Left lung (tissue), 10 donors: ENCODE measurements around the gene AKAP3. TPM values are rescaled to one million over a fixed set of nuclear protein-coding genes. Genes with fewer than 3 reads are reported as not detected.

Source experiments
- ATAC-seq: fragments of 200-7000 bp; cut with Tn5 transposase; one replicate; pipeline ENCODE4 v1.9.1; 2020; ENCODE audit warnings: moderate library complexity
- DNase-seq, 4 donors: peaks; one replicate each; pipeline ENCODE4 v3.0.0-alpha.2; 2013 to 2020
- H3K27ac ChIP-seq, 2 donors: fragments of 200-600 bp; sonication (generic) in 1 of 2; one replicate each; pipeline versions ENCODE4 v1.5.0 to v1.8.0; 2020 to 2021
- H3K27me3 ChIP-seq, 2 donors: fragments of 200-600 bp; sonication (generic) in 1 of 2; one replicate each; pipeline versions ENCODE4 v1.5.0 to v1.8.0; 2020 to 2021
- H3K36me3 ChIP-seq, 2 donors: fragments of 200-600 bp; sonication (generic) in 1 of 2; one replicate each; pipeline versions ENCODE4 v1.5.0 to v1.8.0; 2020 to 2021
- H3K4me1 ChIP-seq, 2 donors: fragments of 200-600 bp; one replicate each; pipeline ENCODE4 v1.8.0; 2021
- H3K4me3 ChIP-seq, 2 donors: fragments of 200-600 bp; sonication (generic) in 1 of 2; one replicate each; pipeline versions ENCODE4 v1.5.0 to v1.8.0; 2020 to 2021; ENCODE audit warnings: mild to moderate bottlenecking in 1 of 2
- H3K9me3 ChIP-seq, 2 donors: fragments of 200-600 bp; sonication (generic) in 1 of 2; one replicate each; pipeline versions ENCODE4 v1.5.0 to v1.8.0; 2020 to 2021
- intact Hi-C, 2 donors: fragments of 100-400 bp; cut with DNase I; formaldehyde crosslinking; loops; one replicate each; pipeline versions ENCODE4 v1.11.2 to v1.14.2; 2022
- polyA plus RNA-seq, 6 donors: library from polyadenylated mRNA; unstranded; fragments of 120-200 nt; gene quantifications; one replicate each; pipeline ENCODE4 v1.2.1, GENCODE V29; 2013; ENCODE audit not compliant: insufficient read length in 6 of 6
- total RNA-seq, 2 donors: library from RNA; stranded (reverse); fragmentation: NEBNext Ultra II Directional; extraction: Animal tissue kit (Norgen Biotek cat#: 25700); gene quantifications; one replicate each; pipeline ENCODE4 v1.2.1, GENCODE V29; 2021
- TF ChIP-seq, protein P1 (sequence below), 2 donors: fragments of 200-600 bp; sonication (generic) in 1 of 2; IDR thresholded peaks; one replicate each; pipeline versions ENCODE4 v1.5.0 to v1.8.0; 2021; ENCODE audit warnings: antibody characterized with exemption in 2 of 2
- donor health status: DM: no; HTN: yes; CAD: no.
- donor health status: DM: no; HTN: no; CAD: no.

AKAP3 gene
- total and polyA plus RNA-seq, 8 donors: 1.0 to 4.5 (median 2.0) TPM

DNA sequence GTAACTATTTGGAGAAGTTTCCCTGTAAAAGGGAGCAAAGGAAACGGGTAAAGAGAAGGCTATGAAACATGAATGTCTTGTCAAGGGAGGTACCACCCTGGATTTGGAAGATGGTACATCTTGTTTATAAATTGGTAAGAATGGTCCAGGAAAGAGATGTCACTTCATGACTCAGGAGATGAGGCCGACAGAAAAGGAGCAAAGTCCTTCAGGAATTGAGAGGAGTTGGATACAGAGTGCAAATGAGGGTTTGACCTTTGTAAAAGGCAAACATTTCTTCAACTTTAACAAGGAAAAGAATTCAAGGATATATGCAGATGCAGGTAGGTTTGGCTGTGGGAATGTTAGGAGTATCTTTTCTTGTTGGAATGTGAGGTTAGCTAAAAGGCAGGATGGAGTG, 30.9 kb upstream of the AKAP3 start:
- no peaks in the 10 kb centered on the region for H3K4me1 ChIP-seq
- intact Hi-C loops: no loop called here
- H3K4me3 ChIP-seq: no peak overlapping the region
- DNase-seq (no peak), ATAC-seq (no peak)
- H3K9me3 ChIP-seq: no peaks in the 10 kb centered on the region
- TF ChIP-seq, protein P1, sequence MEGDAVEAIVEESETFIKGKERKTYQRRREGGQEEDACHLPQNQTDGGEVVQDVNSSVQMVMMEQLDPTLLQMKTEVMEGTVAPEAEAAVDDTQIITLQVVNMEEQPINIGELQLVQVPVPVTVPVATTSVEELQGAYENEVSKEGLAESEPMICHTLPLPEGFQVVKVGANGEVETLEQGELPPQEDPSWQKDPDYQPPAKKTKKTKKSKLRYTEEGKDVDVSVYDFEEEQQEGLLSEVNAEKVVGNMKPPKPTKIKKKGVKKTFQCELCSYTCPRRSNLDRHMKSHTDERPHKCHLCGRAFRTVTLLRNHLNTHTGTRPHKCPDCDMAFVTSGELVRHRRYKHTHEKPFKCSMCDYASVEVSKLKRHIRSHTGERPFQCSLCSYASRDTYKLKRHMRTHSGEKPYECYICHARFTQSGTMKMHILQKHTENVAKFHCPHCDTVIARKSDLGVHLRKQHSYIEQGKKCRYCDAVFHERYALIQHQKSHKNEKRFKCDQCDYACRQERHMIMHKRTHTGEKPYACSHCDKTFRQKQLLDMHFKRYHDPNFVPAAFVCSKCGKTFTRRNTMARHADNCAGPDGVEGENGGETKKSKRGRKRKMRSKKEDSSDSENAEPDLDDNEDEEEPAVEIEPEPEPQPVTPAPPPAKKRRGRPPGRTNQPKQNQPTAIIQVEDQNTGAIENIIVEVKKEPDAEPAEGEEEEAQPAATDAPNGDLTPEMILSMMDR (IDR thresholded peaks at IDR 0.05): no peak
- H3K27me3 ChIP-seq: no peaks in the 10 kb centered on the region
- peaks cover 0 to 33% of the 10 kb centered on the region in 2 donors for H3K36me3 ChIP-seq
- H3K27ac ChIP-seq: no peak overlapping the region

DNA sequence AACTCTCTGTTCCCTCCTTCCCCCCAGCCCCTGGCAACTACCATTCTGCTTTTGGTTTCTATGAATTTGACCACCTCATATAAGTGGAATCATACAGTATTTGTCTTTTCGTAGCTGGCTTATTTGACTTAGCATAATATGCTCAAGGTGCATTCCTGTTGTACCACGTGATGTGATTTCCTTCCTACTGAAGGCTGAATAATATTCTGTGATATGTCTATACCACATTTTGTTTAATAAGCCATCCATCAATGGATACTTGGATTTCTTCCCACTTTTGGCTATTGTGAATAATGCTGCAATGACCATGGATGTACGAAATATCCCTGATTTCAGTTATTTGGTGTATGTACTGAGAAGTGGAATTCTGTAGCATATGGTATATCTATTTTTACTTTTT, 16.4 kb upstream of the AKAP3 start:
- Histone ChIP-seq H3K27me3 (no peaks in the 10 kb centered on the region), H3K9me3 (no peaks in the 10 kb centered on the region), H3K27ac (no peak overlapping the region), H3K36me3 (peaks cover under 1 to 100% of the 10 kb centered on the region in 2 donors), H3K4me3 (no peak overlapping the region), H3K4me1 (no peaks in the 10 kb centered on the region)
- intact Hi-C loops: no loop called here
- TF ChIP-seq, protein P1 (IDR thresholded peaks at IDR 0.05): no peak
- DNase-seq: no peak
- no peak for ATAC-seq

- DNase-seq (no peak), ATAC-seq (no peak)
- TF ChIP-seq, protein P1 (IDR thresholded peaks at IDR 0.05): no peak
- Histone ChIP-seq H3K9me3 (no peaks in the 10 kb centered on the region), H3K4me1 (no peaks in the 10 kb centered on the region), H3K4me3 (no peak overlapping the region), H3K36me3 (peaks cover 4 to 100% of the 10 kb centered on the region in 2 donors), H3K27ac (no peak overlapping the region), H3K27me3 (no peaks in the 10 kb centered on the region)
- intact Hi-C loops: no loop called here
These were observed 15.2 kb upstream of the AKAP3 start for GRCh38 chr12:4663971-4664505.

- H3K27me3 ChIP-seq: no peaks in the 10 kb centered on the region
- H3K4me3 ChIP-seq: no peak overlapping the region
- DNase-seq: no peak
- TF ChIP-seq, protein P1 (IDR thresholded peaks at IDR 0.05): no peak
- ATAC-seq: no peak
- H3K9me3 ChIP-seq: no peaks in the 10 kb centered on the region
- intact Hi-C loops: no loop called here
- H3K36me3 ChIP-seq: peaks cover 0 to 45% of the 10 kb centered on the region in 2 donors
- peaks cover 9 to 38% of the 10 kb centered on the region in 2 donors for H3K4me1 ChIP-seq
- H3K27ac ChIP-seq: no peak overlapping the region
These were observed 4.8 kb upstream of the AKAP3 start for GRCh38 chr12:4653691-4654090.

DNA sequence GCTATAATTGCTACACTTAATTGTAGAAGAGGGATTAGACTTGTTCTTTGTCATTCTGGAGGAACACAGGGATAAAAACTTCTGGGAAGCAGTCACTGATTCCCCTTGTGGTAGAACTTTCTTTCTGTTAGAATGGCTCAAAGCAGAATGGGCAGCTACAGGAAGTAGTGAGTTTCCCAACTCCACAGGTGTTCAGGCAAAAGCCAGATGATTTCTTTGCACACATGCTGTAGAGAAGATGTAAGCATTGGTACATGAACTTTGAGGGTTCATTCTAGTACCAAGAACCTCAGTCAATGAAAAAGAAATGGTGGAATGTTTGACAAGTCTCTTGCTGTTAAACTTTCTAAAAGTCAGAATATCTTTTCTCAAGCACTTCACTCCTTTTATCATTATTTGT, 4.4 kb upstream of the AKAP3 start:
- H3K27me3 ChIP-seq: no peaks in the 10 kb centered on the region
- no peak for ATAC-seq
- H3K4me1 ChIP-seq: peaks cover 9 to 38% of the 10 kb centered on the region in 2 donors
- intact Hi-C loops: no loop called here
- peaks cover 0 to 41% of the 10 kb centered on the region in 2 donors for H3K36me3 ChIP-seq
- H3K27ac ChIP-seq: no peak overlapping the region
- H3K9me3 ChIP-seq: no peaks in the 10 kb centered on the region
- H3K4me3 ChIP-seq: no peak overlapping the region
- TF ChIP-seq, protein P1 (IDR thresholded peaks at IDR 0.05): no peak
- DNase-seq: no peak
